HCT116 (cell line): ENCODE data around the gene XYLT1. TPM values are rescaled to one million over a fixed set of nuclear protein-coding genes. Genes with fewer than 3 reads are reported as not detected.

ENCODE experiments used
- ATAC-seq: fragments of 200-7000 bp; cut with Tn5 transposase; 2 replicates; pipeline ENCODE4 v1.9.1; 2020; ENCODE audit warnings: mild to moderate bottlenecking, moderate library complexity
- BruUV-seq: library from RNA; stranded (reverse); fragments of 400-500 nt; replicated peaks from 2 replicates; lab custom pipeline; 2021; lab: Mats Ljungman, UMichigan
- CTCF ChIA-PET: fragments of 300-600 bp; sonication (Branson Sonifier 250); formaldehyde crosslinking; loops from one replicate; lab custom pipeline; 2021; ENCODE audit warnings: antibody characterized with exemption; lab: Charles Lee
- POLR2A ChIA-PET: fragments of 300-600, 350-600 bp; sonication (Branson Sonifier 250); formaldehyde crosslinking; loops from one replicate; lab custom pipeline; 2021; ENCODE audit warnings: antibody characterized with exemption; lab: Charles Lee
- RAD21 ChIA-PET, 2 experiments: fragments of 300-600 bp; sonication (Branson Sonifier 250); formaldehyde crosslinking; loops; one replicate each; lab custom pipeline; 2023; ENCODE audit warnings: low total read pairs in 2 of 2; ENCODE audit not compliant: uncharacterized antibody in 2 of 2, unreplicated experiment in 2 of 2, low non-redundant PET in 1 of 2; lab: Charles Lee
- DNase-seq: peaks from one replicate; pipeline ENCODE4 v3.0.0-alpha.2; 2010; ENCODE audit warnings: low read depth, low spot score
- H2AFZ ChIP-seq: fragments of 200-600 bp; shearing (Covaris generic), sonication (generic); 2 replicates; pipeline ENCODE4 v1.6.1; 2017; ENCODE audit warnings: low read depth, mixed run types, mixed read lengths, antibody characterized with exemption, low read length; ENCODE audit not compliant: poor library complexity, severe bottlenecking
- H3K27ac ChIP-seq: 2 replicates; pipeline ENCODE4 v1.5.1; 2012; ENCODE audit warnings: low read depth, low read length
- H3K27me3 ChIP-seq: fragments of 200-600 bp; sonication (generic); 2 replicates; pipeline ENCODE4 v1.6.1; 2016; ENCODE audit warnings: mixed run types, low read length, mixed read lengths; ENCODE audit not compliant: insufficient read depth
- H3K36me3 ChIP-seq, 2 experiments: fragments of 200-500 bp in 1 of 2; fragments of 200-600 bp in 1 of 2; sonication (Bioruptor generic) in 1 of 2; sonication (generic) in 1 of 2; 2 replicates each; pipeline versions ENCODE4 v1.5.1 to v1.6.1; 2014 to 2016; ENCODE audit warnings: low read length in 2 of 2, inconsistent platforms in 1 of 2, mixed read lengths in 1 of 2, mixed run types in 1 of 2; ENCODE audit not compliant: insufficient read depth in 2 of 2, control insufficient read depth in 1 of 2
- H3K4me1 ChIP-seq, 2 experiments: fragments of 200-600 bp in 1 of 2; sonication (generic) in 1 of 2; 2 replicates each; pipeline versions ENCODE4 v1.5.1 to v1.6.1; 2012 to 2017; ENCODE audit warnings: low read length in 2 of 2, inconsistent platforms in 1 of 2, mild to moderate bottlenecking in 1 of 2, mixed read lengths in 1 of 2, mixed run types in 1 of 2, moderate library complexity in 1 of 2; ENCODE audit not compliant: insufficient read depth in 2 of 2, control insufficient read depth in 1 of 2
- H3K4me2 ChIP-seq: fragments of 200-600 bp; sonication (generic); 2 replicates; pipeline ENCODE4 v1.6.1; 2017; ENCODE audit warnings: mixed run types, low read length, mixed read lengths
- H3K4me3 ChIP-seq, 2 experiments: fragments of 200-600 bp in 1 of 2; sonication (generic) in 1 of 2; replicated peaks in 1 of 2; 2 replicates each; pipeline ENCODE4 v1.5.1; 2011 to 2016; ENCODE audit warnings: low read length in 2 of 2, control low read depth in 1 of 2, low read depth in 1 of 2, mild to moderate bottlenecking in 1 of 2, mixed read lengths in 1 of 2, mixed run types in 1 of 2
- H3K79me2 ChIP-seq: fragments of 200-600 bp; sonication (generic); 2 replicates; pipeline ENCODE4 v1.6.1; 2017; ENCODE audit warnings: mild to moderate bottlenecking, mixed run types, low read length, moderate library complexity, mixed read lengths; ENCODE audit not compliant: insufficient read depth
- H3K9ac ChIP-seq: fragments of 200-600 bp; sonication (generic); 2 replicates; pipeline ENCODE4 v1.6.1; 2016; ENCODE audit warnings: low read length, mixed read lengths
- H3K9me2 ChIP-seq: fragments of 200-600 bp; sonication (generic), shearing (Covaris generic); 2 replicates; pipeline ENCODE4 v1.6.1; 2017; ENCODE audit warnings: mixed run types, mild to moderate bottlenecking, moderate library complexity; ENCODE audit not compliant: insufficient read depth
- H3K9me3 ChIP-seq, 2 experiments: fragments of 200-500 bp in 1 of 2; fragments of 200-600 bp in 1 of 2; sonication (Bioruptor generic) in 1 of 2; sonication (generic) in 1 of 2; 2 replicates each; pipeline ENCODE4 v1.6.1; 2014 to 2017; ENCODE audit warnings: low read length in 2 of 2, mixed read lengths in 2 of 2, inconsistent platforms in 1 of 2, low read depth in 1 of 2, mild to moderate bottlenecking in 1 of 2, mixed run types in 1 of 2, moderate library complexity in 1 of 2; ENCODE audit not compliant: control insufficient read depth in 1 of 2, insufficient read depth in 1 of 2
- H4K20me1 ChIP-seq: fragments of 200-600 bp; sonication (generic), shearing (Covaris generic); 2 replicates; pipeline ENCODE4 v1.6.1; 2017; ENCODE audit warnings: mixed run types, mild to moderate bottlenecking, moderate library complexity; ENCODE audit not compliant: insufficient read depth
- CBX3 ChIP-seq: IDR thresholded peaks from 2 replicates; pipeline ENCODE4 v1.6.1; 2012; ENCODE audit warnings: low read depth
- CEBPB ChIP-seq: IDR thresholded peaks from 2 replicates; pipeline ENCODE4 v1.6.1; 2012; ENCODE audit warnings: low read depth
- EGR1 ChIP-seq: IDR thresholded peaks from 2 replicates; pipeline ENCODE4 v1.6.1; 2012; ENCODE audit warnings: low read depth
- EZH2 ChIP-seq: fragments of 200-600 bp; sonication (generic); IDR thresholded peaks from 2 replicates; pipeline ENCODE4 v1.6.1; 2017; ENCODE audit warnings: antibody characterized with exemption, mixed run types
- EZH2phosphoT487 ChIP-seq: fragments of 200-600 bp; IDR thresholded peaks from 2 replicates; pipeline ENCODE4 v1.6.1; 2018; ENCODE audit warnings: antibody characterized with exemption, borderline replicate concordance
- JUND ChIP-seq: IDR thresholded peaks from 2 replicates; pipeline ENCODE4 v1.6.1; 2012
- MAX ChIP-seq: IDR thresholded peaks from 2 replicates; pipeline ENCODE4 v1.6.1; 2012
- POLR2A ChIP-seq: IDR thresholded peaks from 2 replicates; pipeline ENCODE4 v1.7.0; 2011; ENCODE audit warnings: borderline replicate concordance; ENCODE audit not compliant: insufficient read depth, insufficient read length; ENCODE audit errors: extremely low read depth
- RAD21 ChIP-seq: IDR thresholded peaks from 2 replicates; pipeline ENCODE4 v1.6.1; 2012; ENCODE audit warnings: low read depth, mild to moderate bottlenecking
- SIN3A ChIP-seq: IDR thresholded peaks from 2 replicates; pipeline ENCODE4 v1.6.1; 2012; ENCODE audit warnings: low read depth
- SP1 ChIP-seq: IDR thresholded peaks from 2 replicates; pipeline ENCODE4 v1.6.1; 2012; ENCODE audit warnings: low read depth
- SRF ChIP-seq: IDR thresholded peaks from 2 replicates; pipeline ENCODE4 v1.6.1; 2012; ENCODE audit warnings: low read depth
- ZFX ChIP-seq: fragments of 450-650 bp; IDR thresholded peaks from 2 replicates; pipeline ENCODE4 v1.6.1; 2017
- ZNF274 ChIP-seq: fragments of 200-500 bp; sonication (Bioruptor generic); IDR thresholded peaks from 2 replicates; pipeline ENCODE4 v1.6.1; 2014; ENCODE audit warnings: mild to moderate bottlenecking, low read depth, low read length, inconsistent platforms
- intact Hi-C: fragments of 100-400 bp; cut with micrococcal nuclease; formaldehyde crosslinking; loops from 2 replicates; pipeline ENCODE4 v1.10.0; 2022
- total RNA-seq: library from RNA; stranded (reverse); gene quantifications from one replicate; pipeline ENCODE4 v1.2.1, GENCODE V29; 2021; ENCODE audit not compliant: unreplicated experiment
- TF ChIP-seq, protein P1 (sequence below): IDR thresholded peaks from 2 replicates; pipeline ENCODE4 v1.6.1; 2012; ENCODE audit warnings: low read depth
- TF ChIP-seq, protein P2 (sequence below), 3 experiments: fragments of 200-600 bp in 1 of 3; sonication (generic) in 1 of 3; IDR thresholded peaks in 2 of 3; conservative IDR thresholded peaks in 1 of 3; 2 replicates each; pipeline ENCODE4 v1.5.1; 2012 to 2017; ENCODE audit warnings: low read depth in 2 of 3, low read length in 2 of 3, antibody characterized with exemption in 1 of 3, borderline replicate concordance in 1 of 3, control low read depth in 1 of 3, mild to moderate bottlenecking in 1 of 3, mixed read lengths in 1 of 3, mixed run types in 1 of 3, moderate library complexity in 1 of 3; ENCODE audit not compliant: insufficient read depth in 1 of 3
- TF ChIP-seq, protein P3 (sequence below): IDR thresholded peaks from 2 replicates; pipeline ENCODE4 v1.6.1; 2012

The XYLT1 gene
- total RNA-seq, 1 experiment from 2014 or later: 4.5 TPM

GRCh38 chr16:17259751-17260270 is 210.9 kb downstream of the XYLT1 start:
- ChIA-PET RAD21 (no interaction called here), POLR2A (no interaction called here), CTCF (no interaction called here)
- no peak overlapping the region for H2AFZ ChIP-seq
- ATAC-seq (no peak), DNase-seq (no peak)
- 0 out of 2 replicates have a peak, but pooled peaks cover 4% of the 10 kb centered on the region for H3K27me3 ChIP-seq
- H3K36me3 ChIP-seq: no peaks in the 10 kb centered on the region
- BruUV-seq: no TSS peak
- H3K79me2 ChIP-seq: no peaks in the 10 kb centered on the region
- no peaks in the 10 kb centered on the region for H3K9me2 ChIP-seq
- no peak overlapping the region for H3K27ac ChIP-seq
- no peak overlapping the region for H3K4me2 ChIP-seq
- intact Hi-C loops: no loop called here
- no peak overlapping the region for H3K4me3 ChIP-seq
- TF ChIP-seq, protein P1, sequence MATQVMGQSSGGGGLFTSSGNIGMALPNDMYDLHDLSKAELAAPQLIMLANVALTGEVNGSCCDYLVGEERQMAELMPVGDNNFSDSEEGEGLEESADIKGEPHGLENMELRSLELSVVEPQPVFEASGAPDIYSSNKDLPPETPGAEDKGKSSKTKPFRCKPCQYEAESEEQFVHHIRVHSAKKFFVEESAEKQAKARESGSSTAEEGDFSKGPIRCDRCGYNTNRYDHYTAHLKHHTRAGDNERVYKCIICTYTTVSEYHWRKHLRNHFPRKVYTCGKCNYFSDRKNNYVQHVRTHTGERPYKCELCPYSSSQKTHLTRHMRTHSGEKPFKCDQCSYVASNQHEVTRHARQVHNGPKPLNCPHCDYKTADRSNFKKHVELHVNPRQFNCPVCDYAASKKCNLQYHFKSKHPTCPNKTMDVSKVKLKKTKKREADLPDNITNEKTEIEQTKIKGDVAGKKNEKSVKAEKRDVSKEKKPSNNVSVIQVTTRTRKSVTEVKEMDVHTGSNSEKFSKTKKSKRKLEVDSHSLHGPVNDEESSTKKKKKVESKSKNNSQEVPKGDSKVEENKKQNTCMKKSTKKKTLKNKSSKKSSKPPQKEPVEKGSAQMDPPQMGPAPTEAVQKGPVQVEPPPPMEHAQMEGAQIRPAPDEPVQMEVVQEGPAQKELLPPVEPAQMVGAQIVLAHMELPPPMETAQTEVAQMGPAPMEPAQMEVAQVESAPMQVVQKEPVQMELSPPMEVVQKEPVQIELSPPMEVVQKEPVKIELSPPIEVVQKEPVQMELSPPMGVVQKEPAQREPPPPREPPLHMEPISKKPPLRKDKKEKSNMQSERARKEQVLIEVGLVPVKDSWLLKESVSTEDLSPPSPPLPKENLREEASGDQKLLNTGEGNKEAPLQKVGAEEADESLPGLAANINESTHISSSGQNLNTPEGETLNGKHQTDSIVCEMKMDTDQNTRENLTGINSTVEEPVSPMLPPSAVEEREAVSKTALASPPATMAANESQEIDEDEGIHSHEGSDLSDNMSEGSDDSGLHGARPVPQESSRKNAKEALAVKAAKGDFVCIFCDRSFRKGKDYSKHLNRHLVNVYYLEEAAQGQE: no peak
- no peak for TF ChIP-seq CEBPB
- no peak for TF ChIP-seq ZNF274
- TF ChIP-seq, protein P2, sequence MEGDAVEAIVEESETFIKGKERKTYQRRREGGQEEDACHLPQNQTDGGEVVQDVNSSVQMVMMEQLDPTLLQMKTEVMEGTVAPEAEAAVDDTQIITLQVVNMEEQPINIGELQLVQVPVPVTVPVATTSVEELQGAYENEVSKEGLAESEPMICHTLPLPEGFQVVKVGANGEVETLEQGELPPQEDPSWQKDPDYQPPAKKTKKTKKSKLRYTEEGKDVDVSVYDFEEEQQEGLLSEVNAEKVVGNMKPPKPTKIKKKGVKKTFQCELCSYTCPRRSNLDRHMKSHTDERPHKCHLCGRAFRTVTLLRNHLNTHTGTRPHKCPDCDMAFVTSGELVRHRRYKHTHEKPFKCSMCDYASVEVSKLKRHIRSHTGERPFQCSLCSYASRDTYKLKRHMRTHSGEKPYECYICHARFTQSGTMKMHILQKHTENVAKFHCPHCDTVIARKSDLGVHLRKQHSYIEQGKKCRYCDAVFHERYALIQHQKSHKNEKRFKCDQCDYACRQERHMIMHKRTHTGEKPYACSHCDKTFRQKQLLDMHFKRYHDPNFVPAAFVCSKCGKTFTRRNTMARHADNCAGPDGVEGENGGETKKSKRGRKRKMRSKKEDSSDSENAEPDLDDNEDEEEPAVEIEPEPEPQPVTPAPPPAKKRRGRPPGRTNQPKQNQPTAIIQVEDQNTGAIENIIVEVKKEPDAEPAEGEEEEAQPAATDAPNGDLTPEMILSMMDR (IDR thresholded peaks at IDR 0.05 in 2 of 3, conservative IDR thresholded peaks at IDR 0.05 in 1 of 3; ENCODE audit: borderline replicate concordance in 1 of 3, insufficient read depth in 1 of 3, low read depth in 2 of 3, low read length in 2 of 3): no peak
- TF ChIP-seq MAX: no peak
- TF ChIP-seq, protein P3, sequence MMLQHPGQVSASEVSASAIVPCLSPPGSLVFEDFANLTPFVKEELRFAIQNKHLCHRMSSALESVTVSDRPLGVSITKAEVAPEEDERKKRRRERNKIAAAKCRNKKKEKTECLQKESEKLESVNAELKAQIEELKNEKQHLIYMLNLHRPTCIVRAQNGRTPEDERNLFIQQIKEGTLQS: no peak
- TF ChIP-seq SIN3A: no peak
- TF ChIP-seq SP1: no peak
- no peak for TF ChIP-seq EGR1
- no peak for TF ChIP-seq JUND
- no peak for TF ChIP-seq EZH2phosphoT487
- TF ChIP-seq POLR2A: no peak
- TF ChIP-seq EZH2: no peak
- TF ChIP-seq RAD21: no peak
- no peak for TF ChIP-seq SRF
- TF ChIP-seq ZFX: no peak
- no peak for TF ChIP-seq CBX3
- TF ChIP-seq, all 23 proteins: peak for 0
- Histone ChIP-seq H3K9ac (no peak overlapping the region), H3K4me1 (no peaks in the 10 kb centered on the region), H4K20me1 (no peaks in the 10 kb centered on the region), H3K9me3 (no peaks in the 10 kb centered on the region)
